Measurements from ENCODE around the gene ANGEL2.
A peak's percentile ranks its signal among the peaks of the same experiment; 100 is the strongest.

Gene ANGEL2

DNA sequence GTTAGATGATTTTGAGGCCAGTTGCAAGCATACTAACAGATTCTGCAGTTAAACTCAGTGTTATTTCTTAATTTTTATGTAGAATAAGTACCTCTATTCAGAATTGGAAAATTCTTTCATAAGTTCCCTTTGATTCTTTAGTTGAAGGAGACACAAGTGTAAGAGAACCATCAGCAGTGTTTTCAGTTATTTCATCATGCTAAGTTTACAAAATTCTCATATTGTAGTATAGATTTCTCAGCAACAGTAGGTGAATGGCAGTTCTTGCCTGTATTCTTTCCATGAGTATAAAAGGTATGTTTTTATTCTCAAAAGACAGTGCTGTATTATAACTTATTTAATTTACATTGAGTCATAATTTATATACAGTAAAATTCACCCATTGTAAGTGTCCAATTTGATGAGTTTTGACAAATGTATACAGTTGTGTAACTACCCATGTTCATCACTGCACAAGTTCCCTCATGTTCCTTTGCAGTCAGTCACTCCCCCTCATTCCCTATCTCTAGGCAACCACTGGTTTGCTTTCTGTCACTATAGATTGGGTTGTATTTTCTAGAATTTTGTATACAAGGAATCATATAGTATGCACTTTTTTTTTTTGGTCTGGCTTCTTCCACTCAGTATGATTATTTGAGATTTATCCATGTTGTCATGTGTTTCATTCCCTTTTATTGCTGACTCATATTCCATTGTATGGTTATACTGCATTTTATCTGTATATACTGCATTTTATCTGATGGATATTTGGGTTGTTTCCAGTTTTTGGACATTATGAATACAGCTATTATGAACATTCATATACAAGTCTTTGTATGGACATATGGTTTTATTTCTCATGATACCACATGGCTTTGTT lies 39.3 kb upstream of the ANGEL2 start:
- in situ Hi-C loops (cut with HindIII; ENCODE audit: low pct_ligation_motif_present, low sequenced_read_pairs) = no loop called here
- TF ChIP-seq, protein P1, sequence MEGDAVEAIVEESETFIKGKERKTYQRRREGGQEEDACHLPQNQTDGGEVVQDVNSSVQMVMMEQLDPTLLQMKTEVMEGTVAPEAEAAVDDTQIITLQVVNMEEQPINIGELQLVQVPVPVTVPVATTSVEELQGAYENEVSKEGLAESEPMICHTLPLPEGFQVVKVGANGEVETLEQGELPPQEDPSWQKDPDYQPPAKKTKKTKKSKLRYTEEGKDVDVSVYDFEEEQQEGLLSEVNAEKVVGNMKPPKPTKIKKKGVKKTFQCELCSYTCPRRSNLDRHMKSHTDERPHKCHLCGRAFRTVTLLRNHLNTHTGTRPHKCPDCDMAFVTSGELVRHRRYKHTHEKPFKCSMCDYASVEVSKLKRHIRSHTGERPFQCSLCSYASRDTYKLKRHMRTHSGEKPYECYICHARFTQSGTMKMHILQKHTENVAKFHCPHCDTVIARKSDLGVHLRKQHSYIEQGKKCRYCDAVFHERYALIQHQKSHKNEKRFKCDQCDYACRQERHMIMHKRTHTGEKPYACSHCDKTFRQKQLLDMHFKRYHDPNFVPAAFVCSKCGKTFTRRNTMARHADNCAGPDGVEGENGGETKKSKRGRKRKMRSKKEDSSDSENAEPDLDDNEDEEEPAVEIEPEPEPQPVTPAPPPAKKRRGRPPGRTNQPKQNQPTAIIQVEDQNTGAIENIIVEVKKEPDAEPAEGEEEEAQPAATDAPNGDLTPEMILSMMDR (IDR thresholded peaks at IDR 0.05; ENCODE audit: low read depth, low read length, missing control alignments) = no peak
- Histone ChIP-seq H3K27ac (no peak overlapping the region), H3K36me3 (replicated peaks) (no peaks in the 10 kb centered on the region), H3K27me3 (replicated peaks) (no peaks in the 10 kb centered on the region), H3K4me3 (ENCODE audit: low read depth, low read length) (no peak overlapping the region)
- no peak for DNase-seq

DNA sequence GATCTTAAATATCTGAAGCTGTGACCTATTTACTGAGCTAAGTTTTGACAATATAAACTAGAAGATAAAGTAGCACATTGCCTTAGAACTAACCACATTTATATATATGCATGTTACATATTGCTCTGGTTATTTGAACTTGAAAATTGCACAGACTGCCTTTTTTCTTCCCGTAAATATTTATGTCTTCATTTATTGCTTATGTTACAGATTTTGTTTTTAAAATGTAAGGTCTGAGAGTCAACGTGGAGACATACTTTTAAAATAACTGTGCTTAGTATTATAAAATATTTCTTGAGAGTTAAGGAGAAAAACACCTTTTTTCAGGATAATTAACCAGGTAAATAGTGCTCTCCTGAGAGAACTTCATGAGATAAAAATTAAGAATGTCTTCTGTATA lies 38.5 kb upstream of the ANGEL2 start:
- Histone ChIP-seq H3K36me3 (replicated peaks) (no peaks in the 10 kb centered on the region), H3K4me3 (ENCODE audit: low read depth, low read length) (no peak overlapping the region), H3K27ac (no peak overlapping the region), H3K27me3 (replicated peaks) (no peaks in the 10 kb centered on the region)
- no peak for DNase-seq
- TF ChIP-seq, protein P1 (IDR thresholded peaks at IDR 0.05; ENCODE audit: low read depth, low read length, missing control alignments) = no peak
- in situ Hi-C loops (cut with HindIII; ENCODE audit: low pct_ligation_motif_present, low sequenced_read_pairs) = no loop called here

DNA sequence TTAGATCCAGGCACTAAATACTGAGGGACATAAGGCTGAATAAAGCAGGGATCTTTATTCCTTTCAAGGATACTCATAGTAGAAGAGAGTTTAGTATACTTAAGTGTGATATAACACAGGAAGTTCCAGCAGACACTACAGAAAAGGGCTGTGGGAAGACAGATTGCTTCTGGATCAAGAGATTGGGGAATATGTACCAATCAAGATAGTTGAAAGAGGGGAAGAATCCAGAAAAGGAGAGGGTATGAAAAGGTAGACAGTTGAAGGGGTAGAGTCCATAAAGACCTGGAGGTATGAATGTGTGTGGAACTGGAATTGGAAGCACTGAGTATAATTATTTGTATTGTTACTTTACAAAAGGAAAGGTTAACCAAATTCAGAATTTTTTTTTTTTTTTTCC lies 37.8 kb upstream of the ANGEL2 start:
- H3K27ac ChIP-seq = no peak overlapping the region
- no peak overlapping the region for H3K4me3 ChIP-seq (ENCODE audit: low read depth, low read length)
- DNase-seq = no peak
- H3K27me3 ChIP-seq (replicated peaks) = no peaks in the 10 kb centered on the region
- in situ Hi-C loops (cut with HindIII; ENCODE audit: low pct_ligation_motif_present, low sequenced_read_pairs) = no loop called here
- no peaks in the 10 kb centered on the region for H3K36me3 ChIP-seq (replicated peaks)
- TF ChIP-seq, protein P1 (IDR thresholded peaks at IDR 0.05; ENCODE audit: low read depth, low read length, missing control alignments) = no peak

DNA sequence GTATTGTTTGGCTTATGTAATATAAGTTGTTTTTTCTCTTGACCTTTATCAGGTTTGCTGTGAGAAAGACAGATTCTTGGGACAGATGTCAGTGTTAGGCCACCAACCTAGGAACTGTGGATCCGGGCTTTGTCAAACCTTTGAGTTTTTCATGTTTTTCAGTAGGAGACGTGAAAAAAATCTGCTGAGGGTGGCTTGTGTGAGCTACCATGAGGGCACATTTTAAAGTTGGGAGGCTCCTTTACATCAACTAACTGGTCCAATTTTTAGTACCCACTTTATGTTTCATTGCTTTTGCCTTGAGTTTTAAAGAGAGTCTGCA lies 36.2 kb upstream of the ANGEL2 start:
- H3K36me3 ChIP-seq (replicated peaks) = no peaks in the 10 kb centered on the region
- H3K27me3 ChIP-seq (replicated peaks) = no peaks in the 10 kb centered on the region
- H3K27ac ChIP-seq = peak overlapping the region; percentile 51
- in situ Hi-C loops (cut with HindIII; ENCODE audit: low pct_ligation_motif_present, low sequenced_read_pairs) = no loop called here
- H3K4me3 ChIP-seq (ENCODE audit: low read depth, low read length) = peak overlapping the region; percentile 95
- TF ChIP-seq, protein P1 (IDR thresholded peaks at IDR 0.05; ENCODE audit: low read depth, low read length, missing control alignments) = no peak
- no peak for DNase-seq

DNA sequence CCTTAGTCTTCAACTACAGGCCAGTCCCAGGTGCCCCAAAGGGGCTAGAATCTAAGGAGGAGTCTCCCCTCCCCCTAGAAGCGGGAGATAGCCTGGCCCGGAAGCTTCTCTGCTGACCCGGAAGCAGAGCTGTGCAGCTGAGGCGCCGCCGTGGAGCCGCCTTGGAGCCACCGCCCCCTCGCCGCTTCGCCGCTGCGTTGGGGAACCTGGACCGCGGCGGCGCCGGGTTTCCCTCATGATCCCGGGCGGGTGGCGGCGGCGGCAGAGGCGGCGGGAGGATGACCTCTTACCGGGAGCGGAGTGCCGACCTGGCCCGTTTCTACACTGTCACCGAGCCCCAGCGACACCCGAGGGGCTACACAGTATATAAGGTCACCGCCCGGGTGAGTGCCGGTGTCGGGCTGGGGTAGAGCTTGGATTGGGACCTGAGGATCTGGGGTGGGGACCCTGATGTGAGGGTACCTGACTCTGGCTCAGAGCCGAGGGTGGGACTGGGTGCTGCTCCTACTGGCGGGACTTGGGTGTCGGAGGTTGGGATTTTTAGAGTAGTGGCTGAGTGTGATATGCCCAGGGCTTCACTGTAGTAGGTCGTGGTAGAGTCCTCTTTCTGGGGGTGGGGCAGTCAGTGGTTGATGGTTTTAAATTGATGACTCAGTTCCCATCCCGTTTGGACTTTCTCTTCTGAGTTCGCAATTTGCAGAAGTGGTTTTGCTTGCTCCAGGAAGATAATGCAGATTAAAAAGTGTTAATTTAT lies 35.6 kb upstream of the ANGEL2 start, which contains the start of gene RPS6KC1:
TSS of gene RPS6KC1 (plus strand) at position 115 of the 754 bp plus-strand sequence. CDS start at position 279, 164 bp downstream.
- H3K27me3 ChIP-seq (replicated peaks) = no peaks in the 10 kb centered on the region
- peak within 1 kb of the TSS; percentile 95 for H3K4me3 ChIP-seq (ENCODE audit: low read depth, low read length)
- peak within 1 kb of the TSS; percentile 51 for H3K27ac ChIP-seq
- no peaks in the 10 kb centered on the region for H3K36me3 ChIP-seq (replicated peaks)
- DNase-seq = peak; percentile 80
- in situ Hi-C loops (cut with HindIII; ENCODE audit: low pct_ligation_motif_present, low sequenced_read_pairs) = no loop called here
- TF ChIP-seq, protein P1 (IDR thresholded peaks at IDR 0.05; ENCODE audit: low read depth, low read length, missing control alignments) = peak; percentile 37
